ENCODE data around the gene CDK18. TPM values are rescaled to one million over a fixed set of nuclear protein-coding genes. Genes with fewer than 3 reads are reported as not detected.

The CDK18 gene
- total RNA-seq, 2 donors from 2014 or later, result 11.1 to 16.2 TPM

GRCh38 chr1:205523261-205523890 is 18.9 kb downstream of the CDK18 start:
- peaks cover 9% of the 10 kb centered on the region for H3K4me1 ChIP-seq (replicated peaks)

GRCh38 chr1:205523891-205524793 is 19.7 kb downstream of the CDK18 start:
- Histone ChIP-seq H3K36me3 (no peaks in the 10 kb centered on the region), H3K27ac (no peak overlapping the region), H3K4me1 (replicated peaks) (peaks cover 9% of the 10 kb centered on the region), H3K9me3 (no peaks in the 10 kb centered on the region), H3K4me3 (no peak overlapping the region), H3K27me3 (replicated peaks; ENCODE audit: insufficient read depth) (no peaks in the 10 kb centered on the region)
- DNase-seq (ENCODE audit: low spot score), result peak; percentile 74
- WGBS, result 47% methylated on average over 15 of the region's 16 CpGs
- peak; percentile 67 to 89 (median 83) for TF ChIP-seq CTCF (IDR thresholded peaks at IDR 0.05)
- no peak for TF ChIP-seq POLR2A (IDR thresholded peaks at IDR 0.05)
- TF ChIP-seq POLR2AphosphoS5 (IDR thresholded peaks at IDR 0.05), result peak; percentile 31
- intact Hi-C loops (cut with DNase I), result loop anchor here (1.0 to 10.0 kb wide), 3 partner anchors 36 to 249 kb away; partner anchors contain the start of gene KLHDC8A

More at GRCh38 chr1:205523261-205523890, 18.9 kb downstream of the CDK18 start:
- no peak overlapping the region for H3K27ac ChIP-seq
- DNase-seq (ENCODE audit: low spot score), result no peak
- TF ChIP-seq POLR2A (IDR thresholded peaks at IDR 0.05) (no peak), CTCF (IDR thresholded peaks at IDR 0.05) (no peak), POLR2AphosphoS5 (IDR thresholded peaks at IDR 0.05) (no peak)
- intact Hi-C loops (cut with DNase I), result loop anchor here (10.0 kb wide), 2 partner anchors 169 to 249 kb away; partner anchors contain the start of gene KLHDC8A
- H3K36me3 ChIP-seq, result no peaks in the 10 kb centered on the region
- no peaks in the 10 kb centered on the region for H3K9me3 ChIP-seq
- H3K27me3 ChIP-seq (replicated peaks; ENCODE audit: insufficient read depth), result no peaks in the 10 kb centered on the region
- WGBS, result 79% methylated on average over 16 of the region's 16 CpGs
- H3K4me3 ChIP-seq, result no peak overlapping the region

- WGBS, result 75% methylated on average over 4 of the region's 4 CpGs
- no peak for DNase-seq (ENCODE audit: low spot score)
- Histone ChIP-seq H3K27ac (no peak overlapping the region), H3K4me3 (no peak overlapping the region), H3K36me3 (no peaks in the 10 kb centered on the region), H3K9me3 (no peaks in the 10 kb centered on the region), H3K27me3 (replicated peaks; ENCODE audit: insufficient read depth) (no peaks in the 10 kb centered on the region), H3K4me1 (replicated peaks) (peaks cover 3% of the 10 kb centered on the region)
- TF ChIP-seq CTCF (IDR thresholded peaks at IDR 0.05), result no peak
- TF ChIP-seq POLR2AphosphoS5 (IDR thresholded peaks at IDR 0.05), result no peak
- TF ChIP-seq POLR2A (IDR thresholded peaks at IDR 0.05), result no peak
- intact Hi-C loops (cut with DNase I), result loop anchor here (1.0 to 10.0 kb wide), 5 partner anchors 36 to 250 kb away; partner anchors contain the start of genes ELK4 and KLHDC8A
Measured at GRCh38 chr1:205524794-205525101, 20.3 kb downstream of the CDK18 start.

GRCh38 chr1:205525495-205526285 is 21.2 kb downstream of the CDK18 start:
- DNase-seq (ENCODE audit: low spot score), result no peak
- intact Hi-C loops (cut with DNase I), result loop anchor here (5.0 to 10.0 kb wide), 4 partner anchors 107 to 251 kb away; partner anchors contain the start of genes ELK4 and KLHDC8A
- Histone ChIP-seq H3K9me3 (no peaks in the 10 kb centered on the region), H3K4me1 (replicated peaks) (no peaks in the 10 kb centered on the region), H3K4me3 (no peak overlapping the region), H3K27ac (no peak overlapping the region), H3K36me3 (no peaks in the 10 kb centered on the region), H3K27me3 (replicated peaks; ENCODE audit: insufficient read depth) (no peaks in the 10 kb centered on the region)
- 91% methylated on average over 18 of the region's 18 CpGs for WGBS
- TF ChIP-seq CTCF (IDR thresholded peaks at IDR 0.05), result no peak
- TF ChIP-seq POLR2A (IDR thresholded peaks at IDR 0.05), result no peak
- no peak for TF ChIP-seq POLR2AphosphoS5 (IDR thresholded peaks at IDR 0.05)
